Measurements from ENCODE around the gene ABHD18.

Gene ABHD18

GRCh38 chr4:127997534-127998388 is 32.6 kb downstream of the ABHD18 start:
- Histone ChIP-seq H3K9me3 (ENCODE audit: severe bottlenecking) (no peaks in the 10 kb centered on the region), H3K27me3 (ENCODE audit: insufficient read depth, low read depth, severe bottlenecking) (no peaks in the 10 kb centered on the region), H3K4me3 (ENCODE audit: low read depth, low read length) (no peak overlapping the region), H3K36me3 (peaks cover 19% of the 10 kb centered on the region), H3K27ac (no peak overlapping the region)
- TF ChIP-seq CTCF (IDR thresholded peaks at IDR 0.05; ENCODE audit: low read depth, low read length) = peak; percentile 73
- peak; percentile 58 for DNase-seq

GRCh38 chr4:128006592-128006991 is 41.4 kb downstream of the ABHD18 start:
- H3K36me3 ChIP-seq = peaks cover 28% of the 10 kb centered on the region
- no peak overlapping the region for H3K4me3 ChIP-seq (ENCODE audit: low read depth, low read length)
- H3K9me3 ChIP-seq (ENCODE audit: severe bottlenecking) = no peaks in the 10 kb centered on the region
- no peak overlapping the region for H3K27ac ChIP-seq
- no peak for TF ChIP-seq CTCF (IDR thresholded peaks at IDR 0.05; ENCODE audit: low read depth, low read length)
- H3K27me3 ChIP-seq (ENCODE audit: insufficient read depth, low read depth, severe bottlenecking) = no peaks in the 10 kb centered on the region
- DNase-seq = no peak

- no peak for DNase-seq
- H3K27me3 ChIP-seq (ENCODE audit: insufficient read depth, low read depth, severe bottlenecking) = no peaks in the 10 kb centered on the region
- H3K36me3 ChIP-seq = peaks cover 29% of the 10 kb centered on the region
- no peaks in the 10 kb centered on the region for H3K9me3 ChIP-seq (ENCODE audit: severe bottlenecking)
- H3K27ac ChIP-seq = no peak overlapping the region
- no peak overlapping the region for H3K4me3 ChIP-seq (ENCODE audit: low read depth, low read length)
- no peak for TF ChIP-seq CTCF (IDR thresholded peaks at IDR 0.05; ENCODE audit: low read depth, low read length)
These were observed 44.2 kb downstream of the ABHD18 start for GRCh38 chr4:128009428-128009827.

GRCh38 chr4:128025319-128025718 is 60.1 kb downstream of the ABHD18 start:
- DNase-seq = no peak
- Histone ChIP-seq H3K36me3 (peaks cover 86% of the 10 kb centered on the region), H3K27me3 (ENCODE audit: insufficient read depth, low read depth, severe bottlenecking) (no peaks in the 10 kb centered on the region), H3K4me3 (ENCODE audit: low read depth, low read length) (no peak overlapping the region), H3K27ac (no peak overlapping the region), H3K9me3 (ENCODE audit: severe bottlenecking) (no peaks in the 10 kb centered on the region)
- no peak for TF ChIP-seq CTCF (IDR thresholded peaks at IDR 0.05; ENCODE audit: low read depth, low read length)

- Histone ChIP-seq H3K4me3 (ENCODE audit: low read depth, low read length) (no peak overlapping the region), H3K27me3 (ENCODE audit: insufficient read depth, low read depth, severe bottlenecking) (no peaks in the 10 kb centered on the region), H3K36me3 (peaks cover 50% of the 10 kb centered on the region), H3K27ac (no peak overlapping the region), H3K9me3 (ENCODE audit: severe bottlenecking) (no peaks in the 10 kb centered on the region)
- no peak for TF ChIP-seq CTCF (IDR thresholded peaks at IDR 0.05; ENCODE audit: low read depth, low read length)
- DNase-seq = no peak
These were observed 64.7 kb downstream of the ABHD18 start for GRCh38 chr4:128029907-128030306.

Measured in WERI-Rb-1 (cell line).